Prostate gland (tissue), 2 donors: Measurements from ENCODE around the gene TEFM.

Experiments used
- CTCF ChIP-seq, 4 experiments: fragments of 200-600 bp in 2 of 4; fragments of 450-650 bp in 2 of 4; sonication (generic) in 2 of 4; IDR thresholded peaks; 1 replicate in 3 of 4; 2 replicates in 1 of 4; pipeline ENCODE4 v1.5.1; 2016 to 2019; ENCODE audit warnings: antibody characterized with exemption in 4 of 4, mild to moderate bottlenecking in 2 of 4, moderate library complexity in 2 of 4
- POLR2AphosphoS5 ChIP-seq: sonication (generic); formaldehyde crosslinking; IDR thresholded peaks from one replicate; pipeline ENCODE4 v1.6.1; 2017; ENCODE audit warnings: antibody characterized with exemption

DNA sequence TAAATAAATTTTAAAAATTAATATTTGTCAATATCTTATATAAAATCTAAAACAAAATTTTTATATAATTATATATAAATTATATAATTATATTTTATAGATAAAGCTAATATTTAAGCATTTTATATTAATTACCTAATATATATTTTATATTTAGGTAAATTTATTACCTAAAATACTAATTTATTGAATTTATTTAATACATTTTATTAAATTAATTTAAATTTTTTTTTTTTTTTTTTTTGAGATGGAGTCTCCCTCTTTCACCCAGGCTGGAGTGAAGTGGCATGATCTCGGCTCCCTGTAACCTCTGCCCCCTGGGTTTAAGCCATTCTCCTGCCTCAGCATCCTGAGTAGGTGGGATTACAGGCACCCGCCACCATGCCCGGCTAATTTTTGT lies 51.9 kb downstream of the TEFM start:
- TF ChIP-seq POLR2AphosphoS5 (no peak), CTCF (IDR thresholded peaks at IDR 0.05) (no peak)
